Measurements from ENCODE around the gene SYT2. TPM values are rescaled to one million over a fixed set of nuclear protein-coding genes. Genes with fewer than 3 reads are reported as not detected.

The SYT2 gene
- total and polyA plus RNA-seq, 4 donors: 0.01 to 0.23 (median 0.03) TPM

- DNase-seq: no peak
- H3K27ac ChIP-seq (ENCODE audit: low read depth in 1 of 2, low read length in 1 of 2): no peak overlapping the region
- ATAC-seq (ENCODE audit: insufficient read depth, low FRiP score): no peak
These were observed 118.1 kb downstream of the SYT2 start for GRCh38 chr1:202592146-202592545.

GRCh38 chr1:202591515-202591914, 118.7 kb downstream of the SYT2 start:
- Histone ChIP-seq H3K4me3 (no peak overlapping the region), H3K4me1 (ENCODE audit: control insufficient read depth in 5 of 5, insufficient read depth in 5 of 5, low read length in 5 of 5) (peaks cover 8 to 30% (median 16%) of the 10 kb centered on the region in 5 donors), H3K27ac (ENCODE audit: low read depth in 1 of 2, low read length in 1 of 2) (peak overlapping the region in 1 of 2 donors; percentile 43), H3K36me3 (ENCODE audit: control insufficient read depth in 4 of 4, insufficient read depth in 4 of 4, low read length in 4 of 4) (peaks cover 0 to 6% (median 3%) of the 10 kb centered on the region in 4 donors), H3K9me3 (ENCODE audit: control insufficient read depth in 4 of 4, insufficient read depth in 3 of 4, low read length in 3 of 4) (no peaks in the 10 kb centered on the region), H3K27me3 (ENCODE audit: control insufficient read depth in 3 of 3, insufficient read depth in 3 of 3, low read length in 2 of 3) (no peaks in the 10 kb centered on the region), H3K9ac (ENCODE audit: insufficient read depth in 1 of 2, low read length in 2 of 2) (no peak overlapping the region)
- WGBS, 2 donors: 96% methylated on average over 6 to 7 of the region's 7 CpGs
- no peak for TF ChIP-seq CTCF (IDR thresholded peaks at IDR 0.05; ENCODE audit: control extremely low read depth, extremely low read depth)
- ATAC-seq (ENCODE audit: insufficient read depth, low FRiP score) (no peak), DNase-seq (no peak)

More at GRCh38 chr1:202592146-202592545, 118.1 kb downstream of the SYT2 start:
- 90 to 95% methylated on average over 7 of the region's 7 CpGs for WGBS, 2 donors
- Histone ChIP-seq H3K4me1 (ENCODE audit: control insufficient read depth in 5 of 5, insufficient read depth in 5 of 5, low read length in 5 of 5) (peaks cover 7 to 24% (median 14%) of the 10 kb centered on the region in 5 donors), H3K9ac (ENCODE audit: insufficient read depth in 1 of 2, low read length in 2 of 2) (no peak overlapping the region), H3K36me3 (ENCODE audit: control insufficient read depth in 4 of 4, insufficient read depth in 4 of 4, low read length in 4 of 4) (peaks cover 0 to 6% (median 3%) of the 10 kb centered on the region in 4 donors), H3K4me3 (no peak overlapping the region), H3K27me3 (ENCODE audit: control insufficient read depth in 3 of 3, insufficient read depth in 3 of 3, low read length in 2 of 3) (no peaks in the 10 kb centered on the region), H3K9me3 (ENCODE audit: control insufficient read depth in 4 of 4, insufficient read depth in 3 of 4, low read length in 3 of 4) (no peaks in the 10 kb centered on the region)
- TF ChIP-seq CTCF (IDR thresholded peaks at IDR 0.05; ENCODE audit: control extremely low read depth, extremely low read depth): no peak

GRCh38 chr1:202590975-202591411, 119.3 kb downstream of the SYT2 start:
- peaks cover 13 to 35% (median 21%) of the 10 kb centered on the region in 5 donors for H3K4me1 ChIP-seq (ENCODE audit: control insufficient read depth in 5 of 5, insufficient read depth in 5 of 5, low read length in 5 of 5)
- peaks cover 0 to 6% (median 3%) of the 10 kb centered on the region in 4 donors for H3K36me3 ChIP-seq (ENCODE audit: control insufficient read depth in 4 of 4, insufficient read depth in 4 of 4, low read length in 4 of 4)
- ATAC-seq (ENCODE audit: insufficient read depth, low FRiP score): no peak
- H3K27ac ChIP-seq (ENCODE audit: low read depth in 1 of 2, low read length in 1 of 2): peak overlapping the region in 1 of 2 donors; percentile 95
- DNase-seq: no peak
- no peak overlapping the region for H3K9ac ChIP-seq (ENCODE audit: insufficient read depth in 1 of 2, low read length in 2 of 2)
- no peaks in the 10 kb centered on the region for H3K9me3 ChIP-seq (ENCODE audit: control insufficient read depth in 4 of 4, insufficient read depth in 3 of 4, low read length in 3 of 4)
- 69 to 78% methylated on average over 5 of the region's 5 CpGs for WGBS, 2 donors
- H3K27me3 ChIP-seq (ENCODE audit: control insufficient read depth in 3 of 3, insufficient read depth in 3 of 3, low read length in 2 of 3): no peaks in the 10 kb centered on the region
- H3K4me3 ChIP-seq: no peak overlapping the region
- no peak for TF ChIP-seq CTCF (IDR thresholded peaks at IDR 0.05; ENCODE audit: control extremely low read depth, extremely low read depth)

GRCh38 chr1:202590126-202590525, 120.1 kb downstream of the SYT2 start:
- no peaks in the 10 kb centered on the region for H3K27me3 ChIP-seq (ENCODE audit: control insufficient read depth in 3 of 3, insufficient read depth in 3 of 3, low read length in 2 of 3)
- WGBS, 2 donors: 96 to 97% methylated on average over 4 of the region's 4 CpGs

More at GRCh38 chr1:202590126-202590525, 120.1 kb downstream of the SYT2 start:
- peaks cover 0 to 6% (median 3%) of the 10 kb centered on the region in 4 donors for H3K36me3 ChIP-seq (ENCODE audit: control insufficient read depth in 4 of 4, insufficient read depth in 4 of 4, low read length in 4 of 4)
- peak overlapping the region in 1 of 2 donors; percentile 95 for H3K27ac ChIP-seq (ENCODE audit: low read depth in 1 of 2, low read length in 1 of 2)
- H3K4me3 ChIP-seq: no peak overlapping the region
- no peak for ATAC-seq (ENCODE audit: insufficient read depth, low FRiP score)
- H3K9ac ChIP-seq (ENCODE audit: insufficient read depth in 1 of 2, low read length in 2 of 2): no peak overlapping the region
- TF ChIP-seq CTCF (IDR thresholded peaks at IDR 0.05; ENCODE audit: control extremely low read depth, extremely low read depth): no peak
- no peaks in the 10 kb centered on the region for H3K9me3 ChIP-seq (ENCODE audit: control insufficient read depth in 4 of 4, insufficient read depth in 3 of 4, low read length in 3 of 4)
- H3K4me1 ChIP-seq (ENCODE audit: control insufficient read depth in 5 of 5, insufficient read depth in 5 of 5, low read length in 5 of 5): peaks cover 13 to 40% (median 26%) of the 10 kb centered on the region in 5 donors
- DNase-seq: no peak

Data from lung (tissue), 12 donors.